Lower lobe of right lung (tissue), 2 donors: ENCODE measurements around the gene TPI1. TPM values are rescaled to one million over a fixed set of nuclear protein-coding genes. Genes with fewer than 3 reads are reported as not detected.
A peak's percentile ranks its signal among the peaks of the same experiment; 100 is the strongest.
"Not testable (repeated sequence)": the region's sequence is repeated elsewhere in the genome, so short reads cannot be mapped to it uniquely, and the experiment has no call there.

Experiments used
- ATAC-seq, 2 donors: fragments of 200-7000 bp; cut with Tn5 transposase; one replicate each; pipeline ENCODE4 v1.9.1; 2020 to 2022; ENCODE audit warnings: mild to moderate bottlenecking in 2 of 2, moderate library complexity in 2 of 2
- DNase-seq: peaks from one replicate; pipeline ENCODE4 v3.0.0-alpha.2; 2020
- H3K27ac ChIP-seq: fragments of 200-600 bp; one replicate; pipeline ENCODE4 v1.8.0; 2022
- H3K27me3 ChIP-seq: fragments of 200-600 bp; one replicate; pipeline ENCODE4 v1.8.0; 2022; ENCODE audit warnings: low read depth
- H3K36me3 ChIP-seq: fragments of 200-600 bp; one replicate; pipeline ENCODE4 v1.8.0; 2022; ENCODE audit warnings: mild to moderate bottlenecking
- H3K4me1 ChIP-seq: fragments of 200-600 bp; one replicate; pipeline ENCODE4 v1.8.0; 2022
- H3K4me3 ChIP-seq: fragments of 200-600 bp; one replicate; pipeline ENCODE4 v1.8.0; 2022; ENCODE audit warnings: mild to moderate bottlenecking
- H3K9me3 ChIP-seq: fragments of 200-600 bp; one replicate; pipeline ENCODE4 v1.8.0; 2022
- CTCF ChIP-seq: fragments of 200-600 bp; IDR thresholded peaks from one replicate; pipeline ENCODE4 v1.8.0; 2022; ENCODE audit warnings: antibody characterized with exemption, mild to moderate bottlenecking
- intact Hi-C: fragments of 100-400 bp; cut with DNase I; formaldehyde crosslinking; loops from one replicate; pipeline ENCODE4 v1.11.0; 2022
- total RNA-seq: library from RNA; stranded (reverse); fragmentation: NEBNext Ultra II Directional; extraction: Animal tissue kit (Norgen Biotek cat#: 25700); gene quantifications from one replicate; pipeline ENCODE4 v1.2.1, GENCODE V29; 2021
- donor health status: DM: no; HTN: yes; CAD: no; lungs with severe emphysema.

TPI1 gene
- total RNA-seq, 1 donor from 2014 or later, result 278 TPM

DNA sequence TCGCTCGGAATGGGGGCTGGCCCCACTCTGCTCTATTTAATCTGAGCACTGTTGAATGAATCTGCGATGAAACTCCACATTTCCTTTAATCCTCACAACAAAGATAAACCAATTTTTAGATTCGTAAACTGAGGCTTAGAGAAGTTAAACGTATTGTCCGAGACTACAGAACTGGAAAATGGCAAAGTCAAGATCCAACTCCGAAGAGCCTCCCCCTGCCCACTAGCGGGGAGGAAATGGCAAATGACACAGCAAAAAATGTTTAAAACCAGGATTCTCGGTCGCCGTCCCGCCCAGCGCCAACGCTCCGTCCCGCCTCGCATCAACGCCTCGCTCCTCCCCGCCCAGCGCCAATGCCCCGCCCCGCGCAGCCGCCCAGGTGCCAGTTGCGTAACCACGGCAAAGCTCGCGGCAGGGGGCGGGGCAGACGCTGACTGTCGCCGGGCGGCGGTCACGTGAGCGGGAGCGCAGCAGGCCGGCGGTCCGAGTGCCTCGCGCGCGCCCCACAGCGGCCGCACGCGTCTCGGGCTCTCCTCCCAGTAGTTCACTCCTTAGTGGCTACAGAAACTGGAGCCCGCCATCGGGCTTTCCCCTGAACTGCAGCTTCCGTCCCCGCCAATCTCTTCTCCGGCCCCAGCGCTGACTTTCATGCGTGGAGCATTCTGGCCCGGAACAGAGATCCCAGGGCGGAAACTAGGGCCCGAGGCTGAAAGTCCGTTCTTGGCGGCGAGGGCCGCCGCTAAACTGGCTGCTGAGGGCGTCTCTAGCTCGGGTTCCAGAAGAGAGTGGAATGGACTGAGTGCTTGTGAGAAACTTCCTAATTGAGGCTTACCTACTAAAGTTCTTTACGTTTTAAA, 23.7 kb downstream of the TPI1 start:
- intact Hi-C loops, result no loop called here
- Histone ChIP-seq H3K36me3 (no peaks in the 10 kb centered on the region), H3K4me3 (peak overlapping the region; percentile 61), H3K4me1 (peaks cover 32% of the 10 kb centered on the region), H3K27ac (peak overlapping the region; percentile 94), H3K9me3 (no peaks in the 10 kb centered on the region), H3K27me3 (no peaks in the 10 kb centered on the region)
- ATAC-seq (peak; percentile 98 to 100), DNase-seq (peak; percentile 99)
- peak; percentile 91 for TF ChIP-seq CTCF

DNA sequence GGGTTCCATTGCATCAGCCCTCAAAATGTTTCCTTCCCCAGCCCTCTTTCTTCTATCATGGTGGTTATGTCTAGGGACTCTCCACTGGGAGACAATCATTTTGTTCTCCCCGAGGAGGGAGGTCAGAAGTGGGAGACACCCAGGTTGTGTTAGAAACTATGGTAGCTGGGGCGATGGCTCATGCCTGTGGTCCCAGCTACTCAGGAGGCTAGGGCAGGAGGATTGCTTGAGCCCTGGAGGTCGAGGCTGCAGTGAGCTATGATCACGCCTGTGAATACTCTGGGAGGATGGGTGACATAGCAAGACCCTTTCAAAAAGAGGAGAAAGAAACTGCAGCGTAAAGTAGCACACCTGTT, 24.3 kb downstream of the TPI1 start:
- H3K27me3 ChIP-seq, result no peaks in the 10 kb centered on the region
- TF ChIP-seq CTCF, result no peak
- H3K9me3 ChIP-seq, result no peaks in the 10 kb centered on the region
- peak overlapping the region; percentile 61 for H3K4me3 ChIP-seq
- DNase-seq (no peak), ATAC-seq (peak; percentile 0 to 4)
- H3K4me1 ChIP-seq, result peaks cover 32% of the 10 kb centered on the region
- H3K36me3 ChIP-seq, result no peaks in the 10 kb centered on the region
- intact Hi-C loops, result no loop called here
- H3K27ac ChIP-seq, result peak overlapping the region; percentile 94

- H3K27me3 ChIP-seq, ATAC-seq, intact Hi-C loops, DNase-seq, H3K4me3 ChIP-seq, H3K27ac ChIP-seq, H3K9me3 ChIP-seq, H3K36me3 ChIP-seq: not testable (repeated sequence)
- peaks cover 23% of the 10 kb centered on the region for H3K4me1 ChIP-seq
Observed at GRCh38 chr12:6892683-6893082, 25.4 kb downstream of the TPI1 start.

DNA sequence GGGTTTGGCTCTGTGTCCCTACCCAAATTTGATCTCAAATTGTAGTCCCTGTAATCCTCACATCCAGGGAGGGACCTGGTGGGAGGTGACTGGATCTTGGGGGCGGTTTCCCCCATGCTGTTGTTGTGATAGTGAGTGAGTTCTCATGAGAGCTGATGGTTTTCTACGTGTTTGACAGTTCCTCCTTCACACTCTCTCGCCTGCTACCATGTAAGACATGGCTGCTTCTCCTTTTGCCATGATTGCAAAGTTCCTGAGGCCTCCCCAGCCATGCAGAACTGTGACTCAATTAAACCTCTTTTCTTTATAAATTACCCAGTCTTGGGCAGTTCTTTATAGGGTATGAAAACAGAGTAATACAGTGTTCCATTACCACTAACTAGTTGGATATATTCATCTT, 27.0 kb downstream of the TPI1 start:
- Histone ChIP-seq H3K4me1 (peaks cover 19% of the 10 kb centered on the region), H3K4me3 (no peak overlapping the region), H3K9me3 (no peaks in the 10 kb centered on the region), H3K36me3 (no peaks in the 10 kb centered on the region), H3K27ac (no peak overlapping the region), H3K27me3 (no peaks in the 10 kb centered on the region)
- DNase-seq (no peak), ATAC-seq (no peak)
- TF ChIP-seq CTCF, result no peak
- intact Hi-C loops, result no loop called here

GRCh38 chr12:6896846-6897435, 29.6 kb downstream of the TPI1 start:
- TF ChIP-seq CTCF, result no peak
- H3K4me3 ChIP-seq, result no peak overlapping the region
- ATAC-seq, result no peak
- H3K27me3 ChIP-seq, result no peaks in the 10 kb centered on the region
- H3K4me1 ChIP-seq, result peaks cover 9% of the 10 kb centered on the region
- H3K9me3 ChIP-seq, result no peaks in the 10 kb centered on the region
- H3K36me3 ChIP-seq, result no peaks in the 10 kb centered on the region
- no peak overlapping the region for H3K27ac ChIP-seq
- intact Hi-C loops, result no loop called here
- DNase-seq, result no peak

- TF ChIP-seq CTCF, result no peak
- no peaks in the 10 kb centered on the region for H3K27me3 ChIP-seq
- H3K36me3 ChIP-seq, result no peaks in the 10 kb centered on the region
- H3K9me3 ChIP-seq, result no peaks in the 10 kb centered on the region
- H3K4me1 ChIP-seq, result peaks cover 15% of the 10 kb centered on the region
- ATAC-seq (peak in 1 of 2 donors; percentile 14), DNase-seq (no peak)
- H3K27ac ChIP-seq, result no peak overlapping the region
- intact Hi-C loops, result no loop called here
- no peak overlapping the region for H3K4me3 ChIP-seq
Observed at GRCh38 chr12:6899427-6899826, 32.1 kb downstream of the TPI1 start.
